ENCODE data around the gene NR3C2.

The NR3C2 gene

DNA sequence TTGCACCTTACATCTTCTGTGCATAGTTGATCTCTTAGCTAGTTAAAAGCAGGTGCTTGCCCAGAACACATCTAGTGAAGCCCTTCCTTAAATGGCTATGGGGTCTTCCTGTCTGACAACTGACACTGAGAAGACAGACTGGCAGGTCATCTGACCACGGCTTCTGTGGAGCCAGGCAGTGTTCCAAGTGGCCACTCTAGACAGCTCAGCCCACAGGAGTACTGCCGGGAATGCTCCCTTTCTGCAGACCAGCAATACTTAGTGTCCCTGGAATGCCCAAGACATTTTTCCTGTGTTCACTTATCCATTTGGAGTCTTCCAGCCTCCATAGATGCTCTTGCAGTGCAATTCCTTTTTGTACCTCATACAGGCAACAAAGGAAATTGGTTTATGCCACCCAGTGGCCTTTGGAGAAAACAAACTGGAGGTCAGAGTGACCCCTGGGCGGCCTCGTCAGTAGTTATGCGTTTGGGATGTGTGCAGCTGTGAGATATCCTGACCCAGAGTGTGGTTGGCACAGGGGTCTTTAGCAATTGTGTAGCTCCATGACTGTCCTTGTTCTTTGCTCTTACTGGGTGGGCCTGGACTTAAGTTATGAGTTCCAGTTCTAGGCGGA is 374.8 kb downstream of the NR3C2 start:
- TF ChIP-seq, protein P1, sequence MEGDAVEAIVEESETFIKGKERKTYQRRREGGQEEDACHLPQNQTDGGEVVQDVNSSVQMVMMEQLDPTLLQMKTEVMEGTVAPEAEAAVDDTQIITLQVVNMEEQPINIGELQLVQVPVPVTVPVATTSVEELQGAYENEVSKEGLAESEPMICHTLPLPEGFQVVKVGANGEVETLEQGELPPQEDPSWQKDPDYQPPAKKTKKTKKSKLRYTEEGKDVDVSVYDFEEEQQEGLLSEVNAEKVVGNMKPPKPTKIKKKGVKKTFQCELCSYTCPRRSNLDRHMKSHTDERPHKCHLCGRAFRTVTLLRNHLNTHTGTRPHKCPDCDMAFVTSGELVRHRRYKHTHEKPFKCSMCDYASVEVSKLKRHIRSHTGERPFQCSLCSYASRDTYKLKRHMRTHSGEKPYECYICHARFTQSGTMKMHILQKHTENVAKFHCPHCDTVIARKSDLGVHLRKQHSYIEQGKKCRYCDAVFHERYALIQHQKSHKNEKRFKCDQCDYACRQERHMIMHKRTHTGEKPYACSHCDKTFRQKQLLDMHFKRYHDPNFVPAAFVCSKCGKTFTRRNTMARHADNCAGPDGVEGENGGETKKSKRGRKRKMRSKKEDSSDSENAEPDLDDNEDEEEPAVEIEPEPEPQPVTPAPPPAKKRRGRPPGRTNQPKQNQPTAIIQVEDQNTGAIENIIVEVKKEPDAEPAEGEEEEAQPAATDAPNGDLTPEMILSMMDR (IDR thresholded peaks at IDR 0.05; ENCODE audit: low read depth, low read length) = no peak
- no peak for DNase-seq (ENCODE audit: extremely low read depth, low read depth)

DNA sequence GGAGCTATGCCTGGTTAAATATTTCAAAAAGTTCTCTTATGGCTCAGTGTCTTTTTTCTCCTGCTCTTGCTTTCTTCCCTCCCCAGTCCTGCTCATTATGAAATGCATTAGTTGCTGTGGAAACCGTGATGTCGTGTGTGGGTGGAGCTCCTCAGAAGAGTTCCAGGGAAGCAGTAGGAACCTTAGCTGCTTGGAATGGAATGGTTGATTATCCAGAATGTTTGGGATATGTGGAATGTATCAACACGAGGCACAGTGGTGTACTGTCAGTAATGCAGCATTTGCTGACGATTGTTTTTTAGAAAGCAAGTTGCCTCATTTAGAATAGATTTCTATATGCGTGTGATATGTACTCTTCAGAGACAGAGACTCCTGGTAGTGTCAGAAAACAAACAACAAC is 377.1 kb downstream of the NR3C2 start:
- TF ChIP-seq, protein P1 (IDR thresholded peaks at IDR 0.05; ENCODE audit: low read depth, low read length) = no peak
- DNase-seq (ENCODE audit: extremely low read depth, low read depth) = peak; percentile 39

DNA sequence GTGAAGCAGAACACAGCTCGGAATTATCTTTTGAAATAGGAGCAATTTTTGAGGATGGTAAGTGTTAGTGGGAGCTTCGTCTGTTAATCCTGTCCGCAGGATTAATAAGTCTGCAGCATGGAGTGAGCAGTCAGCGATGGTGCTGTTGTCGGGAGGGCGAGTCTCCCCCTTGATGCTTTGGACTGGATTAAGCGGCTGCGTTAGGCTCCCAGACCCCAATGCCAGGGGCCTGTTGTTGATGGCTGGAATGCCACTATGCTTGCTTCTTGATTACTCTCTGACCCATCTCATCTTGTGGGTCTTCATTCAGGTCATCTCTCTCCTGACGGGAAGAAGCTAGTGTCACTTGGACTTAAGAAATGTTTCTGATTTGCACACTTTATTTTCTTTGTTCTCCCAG is 377.8 kb downstream of the NR3C2 start:
- TF ChIP-seq, protein P1 (IDR thresholded peaks at IDR 0.05; ENCODE audit: low read depth, low read length) = no peak

DNA sequence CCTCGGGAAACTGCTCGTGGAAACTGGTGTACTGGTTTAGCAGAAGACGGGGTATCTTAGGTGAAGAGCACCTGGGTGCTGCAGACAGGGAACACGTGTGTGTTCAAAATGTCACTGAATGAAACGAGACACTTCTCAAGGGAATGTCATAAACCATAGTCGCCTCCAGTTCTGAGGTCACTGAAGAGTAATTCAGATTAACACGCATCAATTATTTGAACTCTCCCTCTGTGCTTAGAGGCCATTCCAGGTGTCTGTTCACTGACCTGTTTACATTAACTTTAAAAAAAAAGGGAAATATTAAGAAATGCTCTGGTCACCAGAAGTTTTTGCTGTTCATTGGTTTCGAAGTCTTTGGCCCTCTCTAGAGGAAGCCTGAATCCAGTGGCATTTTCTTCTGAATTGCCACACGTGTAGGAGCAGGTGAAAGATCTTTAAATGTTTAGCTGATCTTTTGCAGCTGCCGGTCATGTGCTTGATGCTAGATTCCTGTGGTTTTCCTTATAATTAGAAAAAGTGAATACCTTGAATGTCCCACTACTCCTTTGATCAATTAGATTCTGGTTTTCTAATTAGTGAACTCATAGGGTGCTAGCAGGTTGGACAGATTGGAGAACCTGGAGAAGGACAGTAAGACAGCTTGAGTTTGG is 379.8 kb downstream of the NR3C2 start:
- TF ChIP-seq, protein P1 (IDR thresholded peaks at IDR 0.05; ENCODE audit: low read depth, low read length) = no peak
- DNase-seq (ENCODE audit: extremely low read depth, low read depth) = no peak

More for the DNA sequence above, 377.8 kb downstream of the NR3C2 start:
- no peak for DNase-seq (ENCODE audit: extremely low read depth, low read depth)

- TF ChIP-seq, protein P1 (IDR thresholded peaks at IDR 0.05; ENCODE audit: low read depth, low read length) = no peak
- no peak for DNase-seq (ENCODE audit: extremely low read depth, low read depth)
These were observed 380.4 kb downstream of the NR3C2 start for GRCh38 chr4:148061795-148062194.

DNA sequence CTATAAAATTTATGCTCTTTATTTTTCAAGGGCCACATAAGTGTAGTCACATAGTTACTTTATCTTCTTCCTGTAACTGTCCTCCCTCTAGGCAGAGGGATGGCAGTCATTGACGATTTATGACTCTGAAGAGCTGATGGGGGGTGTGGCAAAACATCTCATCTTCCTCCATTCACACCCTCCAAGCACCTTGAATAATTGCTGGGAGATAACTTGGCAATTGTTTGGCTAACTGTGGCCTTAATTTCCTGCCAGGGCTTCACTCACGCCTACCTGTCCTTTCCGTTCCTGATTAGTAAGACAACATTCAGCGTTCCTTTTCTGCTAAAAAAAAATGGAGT is 381.1 kb downstream of the NR3C2 start:
- no peak for DNase-seq (ENCODE audit: extremely low read depth, low read depth)

More for the DNA sequence above, 381.1 kb downstream of the NR3C2 start:
- TF ChIP-seq, protein P1 (IDR thresholded peaks at IDR 0.05; ENCODE audit: low read depth, low read length) = no peak
